ENCODE results near the gene ZC3HAV1L. TPM values are rescaled to one million over a fixed set of nuclear protein-coding genes. Genes with fewer than 3 reads are reported as not detected.

Gene ZC3HAV1L
- total and polyA plus RNA-seq, 2 experiments from 2014 or later, result 2.0 to 11.3 TPM

DNA sequence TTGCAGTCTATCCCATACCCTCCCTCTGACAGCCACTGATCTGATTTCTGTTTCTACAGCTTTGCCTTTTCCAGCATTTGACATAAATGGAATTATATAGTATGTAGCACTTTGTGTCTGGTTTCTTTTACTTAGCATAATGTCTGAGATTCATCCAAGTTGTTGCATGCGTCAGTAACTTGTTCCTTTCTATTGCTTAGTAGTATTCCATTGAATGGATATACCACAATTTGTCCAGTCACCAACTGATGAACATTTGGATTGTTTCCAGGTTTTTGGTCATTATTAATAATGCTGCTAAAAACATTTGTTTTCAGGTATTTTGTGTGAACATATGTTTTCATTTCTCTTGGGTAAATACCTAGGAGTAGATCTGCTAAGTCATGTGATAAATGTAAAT lies 48.2 kb downstream of the ZC3HAV1L start:
- DNase-seq (ENCODE audit: low spot score) (no peak), ATAC-seq (no peak)
- Mint-ChIP-seq H3K9me3 (peaks cover 16% of the 10 kb centered on the region), H3K27ac (no peak overlapping the region), H3K4me1 (peaks cover 1% of the 10 kb centered on the region; the same call in 1 of the 3 replicates), H3K36me3 (ENCODE audit: low read depth) (no peaks in the 10 kb centered on the region), H3K4me3 (no peak overlapping the region), H3K27me3 (ENCODE audit: insufficient read depth, low read depth, poor library complexity) (peaks cover 9% of the 10 kb centered on the region)
- H3F3A ChIP-seq (replicated peaks; ENCODE audit: low read depth), result 0 out of 2 replicates have a peak, but pooled peaks cover 4% of the 10 kb centered on the region
- peaks cover 5% of the 10 kb centered on the region for H3K36me3 ChIP-seq (ENCODE audit: insufficient read depth)
- no peaks in the 10 kb centered on the region for H3K4me1 ChIP-seq (ENCODE audit: insufficient read depth)
- no peaks in the 10 kb centered on the region for H3K79me2 ChIP-seq (replicated peaks; ENCODE audit: insufficient read depth)
- no peaks in the 10 kb centered on the region for H4K20me1 ChIP-seq (replicated peaks; ENCODE audit: insufficient read depth)
- no peak overlapping the region for H3K4me2 ChIP-seq
- no peaks in the 10 kb centered on the region; the same call in 1 of the 2 replicates for H3K9me2 ChIP-seq (ENCODE audit: insufficient read depth)
- no peak overlapping the region for H2AFZ ChIP-seq
- H3K4me3 ChIP-seq, result no peak overlapping the region
- TF ChIP-seq ZNF331 (CRISPR knock-in tag; IDR thresholded peaks at IDR 0.05; ENCODE audit: low read depth), result no peak
- no peak for TF ChIP-seq JUNB (IDR thresholded peaks at IDR 0.05; ENCODE audit: unreplicated experiment)
- no peak for TF ChIP-seq EZH2 (IDR thresholded peaks at IDR 0.05; ENCODE audit: low read depth, unreplicated experiment)
- TF ChIP-seq REST (IDR thresholded peaks at IDR 0.05; ENCODE audit: unreplicated experiment), result no peak
- no peak for TF ChIP-seq CREB1 (CRISPR knock-in tag; IDR thresholded peaks at IDR 0.05; ENCODE audit: low read depth)
- no peak for TF ChIP-seq POLR2AphosphoS5 (IDR thresholded peaks at IDR 0.05; ENCODE audit: low read depth)
- TF ChIP-seq ZNF114 (CRISPR knock-in tag; IDR thresholded peaks at IDR 0.05), result no peak
- no peak for TF ChIP-seq ZNF462 (CRISPR knock-in tag; IDR thresholded peaks at IDR 0.05)
- no peak for TF ChIP-seq CTCF (conservative IDR thresholded peaks at IDR 0.05; ENCODE audit: low read depth in 2 of 2)
- no peak for TF ChIP-seq EZH2phosphoT487 (IDR thresholded peaks at IDR 0.05; ENCODE audit: unreplicated experiment)
- no peak for TF ChIP-seq NANOG (IDR thresholded peaks at IDR 0.05; ENCODE audit: borderline replicate concordance)
- TF ChIP-seq STAT1 (IDR thresholded peaks at IDR 0.05; ENCODE audit: unreplicated experiment), result no peak
- TF ChIP-seq ETS1 (IDR thresholded peaks at IDR 0.05), result no peak
- H3K27me3 ChIP-seq (ENCODE audit: insufficient read depth), result peaks cover 11% of the 10 kb centered on the region
- H3K27ac ChIP-seq (ENCODE audit: low read depth), result no peak overlapping the region

Data from GM23338 (cell line).